Measurements from ENCODE around the gene RFX7. TPM values are rescaled to one million over a fixed set of nuclear protein-coding genes. Genes with fewer than 3 reads are reported as not detected.
A peak's percentile ranks its signal among the peaks of the same experiment; 100 is the strongest.

Gene RFX7
- total and polyA plus RNA-seq, 2 experiments from 2014 or later = 4.0 to 5.8 TPM

- no peak for TF ChIP-seq EZH2 (IDR thresholded peaks at IDR 0.05; ENCODE audit: insufficient read depth, poor library complexity, severe bottlenecking)
- no peaks in the 10 kb centered on the region for H3K79me2 ChIP-seq (ENCODE audit: insufficient read depth)
- in situ Hi-C loops (cut with MboI) = no loop called here
- H4K20me1 ChIP-seq (ENCODE audit: insufficient read depth) = no peaks in the 10 kb centered on the region
- no peaks in the 10 kb centered on the region for H3K27me3 ChIP-seq (replicated peaks; ENCODE audit: insufficient read depth)
- 91 to 94% methylated on average over 3 of the region's 3 CpGs for WGBS, 2 experiments (ENCODE audit: low coverage in 1 of 2, low lambda C conversion rate in 2 of 2, missing lambda C conversion rate in 2 of 2)
- no peaks in the 10 kb centered on the region for H3K9me2 ChIP-seq (ENCODE audit: insufficient read depth)
- peak overlapping the region; percentile 18 for H3K4me2 ChIP-seq (ENCODE audit: unreplicated experiment)
- peaks cover 7% of the 10 kb centered on the region; the same call in 1 of the 2 replicates for H3F3A ChIP-seq (ENCODE audit: insufficient read depth)
- no peak overlapping the region for H3K27ac ChIP-seq
- H3K4me1 ChIP-seq (ENCODE audit: insufficient read depth) = peaks cover 25% of the 10 kb centered on the region
- 0 out of 2 replicates have a peak overlapping the region, but pooled peaks have one; percentile 16 for H2AFZ ChIP-seq
- DNase-seq = peak; percentile 23
- no peak overlapping the region for H3K4me3 ChIP-seq
- no peaks in the 10 kb centered on the region for H3K9me3 ChIP-seq (ENCODE audit: low read depth)
- no peak overlapping the region for H3K9ac ChIP-seq
- no peaks in the 10 kb centered on the region for H3K36me3 ChIP-seq (ENCODE audit: low read depth)
Observed at GRCh38 chr15:56045068-56045748, 198.5 kb downstream of the RFX7 start.

- in situ Hi-C loops (cut with MboI) = no loop called here
- Histone ChIP-seq H3K4me1 (ENCODE audit: insufficient read depth) (peaks cover 42% of the 10 kb centered on the region), H3K4me3 (no peak overlapping the region), H3K9me2 (ENCODE audit: insufficient read depth) (no peaks in the 10 kb centered on the region), H3K79me2 (ENCODE audit: insufficient read depth) (no peaks in the 10 kb centered on the region), H4K20me1 (ENCODE audit: insufficient read depth) (no peaks in the 10 kb centered on the region), H3K9ac (no peak overlapping the region), H2AFZ (no peak overlapping the region), H3F3A (ENCODE audit: insufficient read depth) (peaks cover 19% of the 10 kb centered on the region; the same call in 1 of the 2 replicates), H3K27ac (no peak overlapping the region), H3K4me2 (ENCODE audit: unreplicated experiment) (no peak overlapping the region), H3K36me3 (ENCODE audit: low read depth) (no peaks in the 10 kb centered on the region), H3K27me3 (replicated peaks; ENCODE audit: insufficient read depth) (no peaks in the 10 kb centered on the region), H3K9me3 (ENCODE audit: low read depth) (no peaks in the 10 kb centered on the region)
- DNase-seq = no peak
- 85 to 86% methylated on average over 8 of the region's 8 CpGs for WGBS, 2 experiments (ENCODE audit: low coverage in 1 of 2, low lambda C conversion rate in 2 of 2, missing lambda C conversion rate in 2 of 2)
- TF ChIP-seq EZH2 (IDR thresholded peaks at IDR 0.05; ENCODE audit: insufficient read depth, poor library complexity, severe bottlenecking) (no peak), EZH2phosphoT487 (IDR thresholded peaks at IDR 0.05; ENCODE audit: insufficient read depth, low read depth) (no peak)
Observed at GRCh38 chr15:56042982-56043980, 200.4 kb downstream of the RFX7 start.

- TF ChIP-seq EZH2 (IDR thresholded peaks at IDR 0.05; ENCODE audit: insufficient read depth, poor library complexity, severe bottlenecking) (no peak), EZH2phosphoT487 (IDR thresholded peaks at IDR 0.05; ENCODE audit: insufficient read depth, low read depth) (no peak)
- no peak overlapping the region for H3K27ac ChIP-seq
- DNase-seq = no peak
- in situ Hi-C loops (cut with MboI) = no loop called here
- no peaks in the 10 kb centered on the region for H3K36me3 ChIP-seq (ENCODE audit: low read depth)
- H3K4me1 ChIP-seq (ENCODE audit: insufficient read depth) = peaks cover 49% of the 10 kb centered on the region
- H3K4me3 ChIP-seq = no peak overlapping the region
- H3F3A ChIP-seq (ENCODE audit: insufficient read depth) = peaks cover 19% of the 10 kb centered on the region
- H4K20me1 ChIP-seq (ENCODE audit: insufficient read depth) = no peaks in the 10 kb centered on the region
- no peaks in the 10 kb centered on the region for H3K9me3 ChIP-seq (ENCODE audit: low read depth)
- no peak overlapping the region for H3K4me2 ChIP-seq (ENCODE audit: unreplicated experiment)
- H3K9me2 ChIP-seq (ENCODE audit: insufficient read depth) = no peaks in the 10 kb centered on the region
- 76 to 80% methylated on average over 4 of the region's 4 CpGs for WGBS, 2 experiments (ENCODE audit: low coverage in 1 of 2, low lambda C conversion rate in 2 of 2, missing lambda C conversion rate in 2 of 2)
- H3K27me3 ChIP-seq (replicated peaks; ENCODE audit: insufficient read depth) = no peaks in the 10 kb centered on the region
- H3K79me2 ChIP-seq (ENCODE audit: insufficient read depth) = no peaks in the 10 kb centered on the region
- H3K9ac ChIP-seq = no peak overlapping the region
- no peak overlapping the region for H2AFZ ChIP-seq
Observed at GRCh38 chr15:56042498-56042897, 201.2 kb downstream of the RFX7 start.

GRCh38 chr15:56042031-56042430 lies 201.6 kb downstream of the RFX7 start:
- in situ Hi-C loops (cut with MboI) = no loop called here
- no peaks in the 10 kb centered on the region for H3K9me3 ChIP-seq (ENCODE audit: low read depth)
- no peak for DNase-seq
- H4K20me1 ChIP-seq (ENCODE audit: insufficient read depth) = no peaks in the 10 kb centered on the region
- no peaks in the 10 kb centered on the region for H3K36me3 ChIP-seq (ENCODE audit: low read depth)
- no peaks in the 10 kb centered on the region for H3K79me2 ChIP-seq (ENCODE audit: insufficient read depth)
- no peaks in the 10 kb centered on the region for H3K27me3 ChIP-seq (replicated peaks; ENCODE audit: insufficient read depth)
- H3K9me2 ChIP-seq (ENCODE audit: insufficient read depth) = no peaks in the 10 kb centered on the region
- peaks cover 19% of the 10 kb centered on the region for H3F3A ChIP-seq (ENCODE audit: insufficient read depth)
- H2AFZ ChIP-seq = no peak overlapping the region
- no peak overlapping the region for H3K27ac ChIP-seq
- no peak overlapping the region for H3K4me2 ChIP-seq (ENCODE audit: unreplicated experiment)
- peaks cover 49% of the 10 kb centered on the region for H3K4me1 ChIP-seq (ENCODE audit: insufficient read depth)
- no peak overlapping the region for H3K4me3 ChIP-seq
- WGBS, 2 experiments (ENCODE audit: low coverage in 1 of 2, low lambda C conversion rate in 2 of 2, missing lambda C conversion rate in 2 of 2) = 98 to 100% methylated on average over 1 of the region's 1 CpG
- no peak overlapping the region for H3K9ac ChIP-seq
- no peak for TF ChIP-seq EZH2phosphoT487 (IDR thresholded peaks at IDR 0.05; ENCODE audit: insufficient read depth, low read depth)
